Astrocyte (in vitro differentiated cells and primary cell): ENCODE results near the gene ZDHHC12. TPM values are rescaled to one million over a fixed set of nuclear protein-coding genes. Genes with fewer than 3 reads are reported as not detected.

Experiments used
- DNase-seq: peaks from one replicate; pipeline ENCODE4 v3.0.0-alpha.2; 2010; ENCODE audit warnings: low read depth
- FAIRE-seq: peaks from 2 replicates; lab custom pipeline; 2011; peaks lifted over from hg19 to GRCh38; lab: Jason Lieb, UNC
- H2AFZ ChIP-seq: 2 replicates; pipeline ENCODE4 v1.6.0; 2012; ENCODE audit warnings: low read depth, low read length, inconsistent platforms
- H3K27ac ChIP-seq: 2 replicates; pipeline ENCODE4 v1.5.1; 2011; ENCODE audit warnings: low read depth, low read length, inconsistent platforms
- H3K27me3 ChIP-seq: 2 replicates; pipeline ENCODE4 v1.6.0; 2011; ENCODE audit warnings: low read length, inconsistent platforms; ENCODE audit not compliant: insufficient read depth
- H3K36me3 ChIP-seq: 2 replicates; pipeline ENCODE4 v1.5.1; 2011; ENCODE audit warnings: low read length, inconsistent platforms; ENCODE audit not compliant: insufficient read depth
- H3K4me1 ChIP-seq: 2 replicates; pipeline ENCODE4 v1.5.1; 2011; ENCODE audit warnings: low read length, inconsistent platforms; ENCODE audit not compliant: insufficient read depth
- H3K4me2 ChIP-seq: 2 replicates; pipeline ENCODE4 v1.6.0; 2012; ENCODE audit warnings: low read length, inconsistent platforms
- H3K4me3 ChIP-seq: 2 replicates; pipeline ENCODE4 v1.5.1; 2011; ENCODE audit warnings: low read depth, mild to moderate bottlenecking, low read length, inconsistent platforms; ENCODE audit not compliant: insufficient read depth
- H3K79me2 ChIP-seq: 2 replicates; pipeline ENCODE4 v1.6.0; 2012; ENCODE audit warnings: mild to moderate bottlenecking, low read length, inconsistent platforms; ENCODE audit not compliant: insufficient read depth
- H3K9ac ChIP-seq: 2 replicates; pipeline ENCODE4 v1.6.0; 2012; ENCODE audit warnings: mild to moderate bottlenecking, low read length, inconsistent platforms
- H3K9me3 ChIP-seq: 2 replicates; pipeline ENCODE4 v1.5.1; 2012; ENCODE audit warnings: low read depth, mild to moderate bottlenecking, low read length, inconsistent platforms; ENCODE audit not compliant: insufficient read depth
- H4K20me1 ChIP-seq: 2 replicates; pipeline ENCODE4 v1.6.0; 2012; ENCODE audit warnings: low read length, inconsistent platforms; ENCODE audit not compliant: insufficient read depth
- H3K27ac Mint-ChIP-seq: one replicate; pipeline ENCODE4 v1.8.0; 2021; ENCODE audit warnings: mild to moderate bottlenecking, mixed read lengths; ENCODE audit not compliant: unreplicated experiment
- H3K27me3 Mint-ChIP-seq: one replicate; pipeline ENCODE4 v1.8.0; 2021; ENCODE audit warnings: low read depth, mixed read lengths; ENCODE audit not compliant: unreplicated experiment
- H3K36me3 Mint-ChIP-seq: one replicate; pipeline ENCODE4 v1.8.0; 2021; ENCODE audit warnings: low read depth, mixed read lengths; ENCODE audit not compliant: unreplicated experiment
- H3K4me1 Mint-ChIP-seq: one replicate; pipeline ENCODE4 v1.8.0; 2021; ENCODE audit warnings: low read depth, mixed read lengths; ENCODE audit not compliant: unreplicated experiment
- H3K4me3 Mint-ChIP-seq: one replicate; pipeline ENCODE4 v1.8.0; 2021; ENCODE audit warnings: mild to moderate bottlenecking, moderate library complexity, mixed read lengths; ENCODE audit not compliant: unreplicated experiment
- H3K9me3 Mint-ChIP-seq: one replicate; pipeline ENCODE4 v1.8.0; 2021; ENCODE audit warnings: mild to moderate bottlenecking, mixed read lengths; ENCODE audit not compliant: unreplicated experiment
- CTCF ChIP-seq: IDR thresholded peaks from 2 replicates; pipeline ENCODE4 v1.5.1; 2011; ENCODE audit warnings: low read depth, mild to moderate bottlenecking, inconsistent platforms, low read length, moderate library complexity; ENCODE audit not compliant: insufficient read depth
- EZH2 ChIP-seq: IDR thresholded peaks from 2 replicates; pipeline ENCODE4 v1.6.1; 2012; ENCODE audit warnings: mild to moderate bottlenecking, low read length, inconsistent platforms; ENCODE audit not compliant: insufficient read depth
- total RNA-seq: library from RNA; stranded (reverse); gene quantifications from 2 replicates; pipeline ENCODE4 v1.2.1, GENCODE V29; 2021

ZDHHC12 gene
- total RNA-seq, 1 donor from 2014 or later: 23.7 TPM

GRCh38 chr9:128720841-128721486 lies 3.0 kb downstream of the ZDHHC12 start:
- peaks cover 7% of the 10 kb centered on the region for H3K4me1 ChIP-seq

GRCh38 chr9:128719919-128720605 lies 3.9 kb downstream of the ZDHHC12 start:
- Histone ChIP-seq H3K9ac (no peak overlapping the region), H4K20me1 (no peaks in the 10 kb centered on the region), H3K36me3 (no peaks in the 10 kb centered on the region), H3K4me3 (no peak overlapping the region), H3K79me2 (no peaks in the 10 kb centered on the region), H3K27me3 (no peaks in the 10 kb centered on the region), H3K4me2 (no peak overlapping the region), H3K4me1 (peaks cover 7% of the 10 kb centered on the region), H3K9me3 (no peaks in the 10 kb centered on the region), H3K27ac (no peak overlapping the region), H2AFZ (no peak overlapping the region)
- H3K36me3 Mint-ChIP-seq: peaks cover 3% of the 10 kb centered on the region
- no peak for TF ChIP-seq CTCF
- TF ChIP-seq EZH2: no peak
- H3K4me1 Mint-ChIP-seq: peaks cover 3% of the 10 kb centered on the region
- no peaks in the 10 kb centered on the region for H3K27me3 Mint-ChIP-seq
- no peaks in the 10 kb centered on the region for H3K9me3 Mint-ChIP-seq
- DNase-seq (no peak), FAIRE-seq (no peak)
- H3K4me3 Mint-ChIP-seq: no peak overlapping the region
- H3K27ac Mint-ChIP-seq: no peak overlapping the region

More at GRCh38 chr9:128720841-128721486, 3.0 kb downstream of the ZDHHC12 start:
- Histone ChIP-seq H2AFZ (no peak overlapping the region), H3K79me2 (no peaks in the 10 kb centered on the region), H3K9me3 (no peaks in the 10 kb centered on the region), H3K4me2 (no peak overlapping the region), H3K36me3 (no peaks in the 10 kb centered on the region), H4K20me1 (no peaks in the 10 kb centered on the region), H3K27ac (no peak overlapping the region), H3K27me3 (no peaks in the 10 kb centered on the region), H3K4me3 (no peak overlapping the region), H3K9ac (no peak overlapping the region)
- FAIRE-seq (no peak), DNase-seq (no peak)
- no peak for TF ChIP-seq CTCF
- no peak for TF ChIP-seq EZH2
- Mint-ChIP-seq H3K9me3 (no peaks in the 10 kb centered on the region), H3K27ac (no peak overlapping the region), H3K4me3 (no peak overlapping the region), H3K4me1 (peaks cover 3% of the 10 kb centered on the region), H3K27me3 (no peaks in the 10 kb centered on the region), H3K36me3 (peaks cover 3% of the 10 kb centered on the region)

- peaks cover 3% of the 10 kb centered on the region for H3K36me3 Mint-ChIP-seq
These were observed 5.5 kb downstream of the ZDHHC12 start for GRCh38 chr9:128718475-128718874.

More at GRCh38 chr9:128718475-128718874, 5.5 kb downstream of the ZDHHC12 start:
- Histone ChIP-seq H3K27me3 (no peaks in the 10 kb centered on the region), H3K9ac (no peak overlapping the region), H3K79me2 (no peaks in the 10 kb centered on the region), H4K20me1 (no peaks in the 10 kb centered on the region), H3K9me3 (no peaks in the 10 kb centered on the region), H2AFZ (no peak overlapping the region), H3K4me3 (no peak overlapping the region), H3K4me1 (peaks cover 2% of the 10 kb centered on the region), H3K36me3 (no peaks in the 10 kb centered on the region), H3K4me2 (no peak overlapping the region), H3K27ac (no peak overlapping the region)
- H3K27me3 Mint-ChIP-seq: no peaks in the 10 kb centered on the region
- no peak overlapping the region for H3K27ac Mint-ChIP-seq
- no peaks in the 10 kb centered on the region for H3K9me3 Mint-ChIP-seq
- no peaks in the 10 kb centered on the region for H3K4me1 Mint-ChIP-seq
- TF ChIP-seq CTCF: no peak
- no peak for TF ChIP-seq EZH2
- DNase-seq: no peak
- FAIRE-seq: no peak
- no peak overlapping the region for H3K4me3 Mint-ChIP-seq
